HT-29 (cell line): Measurements from ENCODE around the gene FABP1. TPM values are rescaled to one million over a fixed set of nuclear protein-coding genes. Genes with fewer than 3 reads are reported as not detected.

Experiments
- DNase-seq: peaks from one replicate; pipeline ENCODE4 v3.0.0-alpha.2; 2015; ENCODE audit warnings: low spot score
- total RNA-seq: library from RNA; depleted of rRNA; stranded (reverse); fragments of >200 nt; shearing (Covaris generic); gene quantifications from 2 replicates; pipeline ENCODE4 v1.2.3, GENCODE V29; 2014

The FABP1 gene
- total RNA-seq, 1 experiment from 2014 or later, result not detected

DNA sequence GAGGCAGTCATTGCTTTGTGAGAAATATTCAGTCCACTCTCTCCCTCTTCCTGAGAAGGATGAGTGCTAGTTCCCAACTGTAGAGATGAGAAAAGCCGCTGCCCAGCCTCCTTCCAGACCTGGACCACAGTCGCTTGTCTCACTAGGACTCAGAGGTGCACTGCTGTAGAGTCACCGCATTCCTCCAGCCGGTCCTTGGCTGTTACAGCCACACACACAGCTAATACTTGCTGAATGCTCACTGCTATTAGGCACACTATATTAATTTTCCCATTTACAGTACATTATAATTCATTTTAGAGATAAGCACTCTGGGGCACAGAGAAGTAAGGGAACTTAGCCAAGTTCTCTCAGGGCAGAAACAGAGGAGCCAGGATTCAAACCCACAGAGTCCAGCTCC lies 10.0 kb upstream of the FABP1 start:
- DNase-seq, result no peak

DNA sequence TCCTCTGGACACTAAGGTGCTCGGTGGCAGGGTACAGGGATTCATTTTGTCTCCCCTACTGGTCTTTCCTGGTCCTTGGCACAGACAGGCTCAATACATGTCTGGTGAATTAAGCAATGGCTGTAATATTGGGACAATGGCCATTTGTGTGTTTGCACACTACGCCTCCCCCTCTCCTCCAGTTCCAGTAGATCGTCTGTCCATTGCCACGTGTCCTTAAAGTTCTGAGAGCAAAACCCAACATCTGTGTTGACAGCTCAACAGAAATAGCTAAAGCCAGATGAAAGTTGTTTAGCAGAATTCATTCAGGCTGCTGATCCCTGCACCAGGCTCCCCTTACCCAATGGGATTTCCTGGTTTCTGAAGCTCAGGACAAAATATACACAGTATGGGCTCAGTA lies 9.0 kb upstream of the FABP1 start:
- no peak for DNase-seq

DNA sequence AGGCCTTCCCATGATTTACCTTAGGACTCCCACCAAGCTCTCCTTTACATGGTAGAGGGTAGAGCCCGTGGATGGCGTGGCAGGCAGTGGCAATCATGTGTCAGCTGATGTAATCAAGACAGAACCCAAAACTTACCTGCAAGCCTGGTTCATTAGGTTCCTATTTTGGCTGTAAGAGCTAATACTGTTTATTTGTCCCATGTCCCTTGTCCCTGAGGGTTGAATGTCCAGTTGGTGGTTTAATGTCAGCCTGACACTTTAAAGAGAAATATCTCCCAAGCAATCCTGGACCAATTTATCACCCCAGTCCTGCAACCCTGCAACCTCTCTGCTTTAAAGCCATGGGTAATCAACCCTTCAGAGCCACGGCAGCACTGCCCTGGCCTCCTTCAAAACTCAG lies 6.0 kb upstream of the FABP1 start:
- DNase-seq, result no peak

DNA sequence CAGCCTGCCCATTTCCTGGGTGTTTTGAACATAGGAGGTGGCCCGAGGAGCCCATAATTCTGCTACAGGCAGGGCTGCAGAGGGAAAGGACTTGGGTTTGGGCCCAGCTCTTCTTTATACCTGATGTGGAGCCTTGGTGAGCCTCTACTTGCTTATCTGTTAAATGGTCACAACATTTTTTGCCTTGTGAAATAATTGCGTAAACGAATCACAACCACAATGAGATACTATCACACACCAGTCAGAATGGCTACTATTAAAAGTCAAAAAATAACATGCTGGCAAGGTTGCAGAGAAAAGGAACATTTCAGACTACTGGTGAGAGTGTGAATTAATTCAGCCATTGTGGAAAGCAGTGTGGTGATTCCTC lies 4.1 kb upstream of the FABP1 start:
- no peak for DNase-seq

DNA sequence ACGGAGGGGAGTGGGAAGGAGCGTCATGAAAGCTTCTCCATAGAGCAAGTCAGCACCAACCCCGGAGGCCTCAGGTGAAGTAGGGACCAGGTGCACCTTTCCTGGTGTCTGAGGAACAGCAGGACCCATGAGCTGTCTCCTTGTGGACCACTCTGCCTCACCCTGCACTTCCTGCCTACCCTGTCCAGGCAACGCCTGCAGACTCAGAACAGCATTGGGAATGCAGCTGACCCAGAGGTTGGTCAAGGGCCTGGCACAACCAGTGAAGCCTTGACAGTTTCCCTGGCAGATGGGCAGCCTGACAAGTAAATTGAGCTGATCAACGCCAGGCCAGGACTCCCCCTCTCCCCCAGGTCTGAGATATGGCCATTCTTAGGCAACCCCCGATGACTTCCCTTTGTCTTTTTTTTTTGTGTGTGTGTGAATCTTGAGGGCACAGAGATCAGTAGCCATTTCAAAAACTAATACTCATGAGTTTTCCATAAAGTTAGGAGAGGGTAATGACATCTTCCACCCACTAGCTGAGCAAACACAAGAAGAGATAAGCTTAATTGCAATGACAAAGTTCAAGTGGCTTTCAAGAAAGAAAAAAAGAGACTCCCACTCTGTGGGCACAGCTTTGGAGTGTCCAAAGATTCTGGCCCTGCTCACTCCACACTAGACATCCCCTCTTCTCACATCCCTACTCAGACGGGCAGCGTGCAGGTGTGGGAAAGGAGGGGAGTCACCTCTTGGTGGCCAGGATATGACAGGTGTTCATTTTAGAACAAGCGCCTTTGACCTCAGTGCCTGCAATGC lies 3.5 kb upstream of the FABP1 start:
- no peak for DNase-seq

DNA sequence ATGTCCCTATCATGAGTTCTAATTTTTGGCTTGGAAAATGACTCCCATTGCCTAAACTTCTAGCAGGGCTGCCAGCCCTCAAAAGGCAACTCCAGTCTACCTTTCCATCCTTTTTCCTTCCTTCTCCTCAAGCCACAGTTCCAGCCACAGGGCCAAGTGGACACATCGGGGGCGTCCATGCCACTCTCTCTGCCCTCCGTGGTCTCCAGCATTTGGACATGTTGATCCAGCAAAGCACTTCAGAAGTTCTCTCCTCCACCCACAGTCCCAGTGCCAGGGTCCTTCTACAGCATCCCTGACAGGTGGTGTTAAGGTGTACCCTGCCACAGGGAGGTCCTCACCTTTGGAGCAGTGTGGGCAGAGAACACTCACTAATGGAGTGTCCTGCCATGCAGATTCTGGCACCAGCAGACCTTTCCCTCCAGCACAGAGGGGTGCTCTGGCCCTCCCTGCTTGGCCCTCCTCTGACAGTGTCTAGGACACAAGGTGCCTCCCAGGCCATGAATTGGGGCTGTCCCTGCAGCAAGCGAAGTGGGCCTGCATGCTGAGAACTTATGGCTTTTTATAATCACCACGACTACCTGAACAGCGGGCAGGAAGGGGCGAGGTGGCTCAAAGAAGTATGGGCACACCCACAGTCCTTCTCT lies 1.6 kb upstream of the FABP1 start:
- DNase-seq, result no peak

DNA sequence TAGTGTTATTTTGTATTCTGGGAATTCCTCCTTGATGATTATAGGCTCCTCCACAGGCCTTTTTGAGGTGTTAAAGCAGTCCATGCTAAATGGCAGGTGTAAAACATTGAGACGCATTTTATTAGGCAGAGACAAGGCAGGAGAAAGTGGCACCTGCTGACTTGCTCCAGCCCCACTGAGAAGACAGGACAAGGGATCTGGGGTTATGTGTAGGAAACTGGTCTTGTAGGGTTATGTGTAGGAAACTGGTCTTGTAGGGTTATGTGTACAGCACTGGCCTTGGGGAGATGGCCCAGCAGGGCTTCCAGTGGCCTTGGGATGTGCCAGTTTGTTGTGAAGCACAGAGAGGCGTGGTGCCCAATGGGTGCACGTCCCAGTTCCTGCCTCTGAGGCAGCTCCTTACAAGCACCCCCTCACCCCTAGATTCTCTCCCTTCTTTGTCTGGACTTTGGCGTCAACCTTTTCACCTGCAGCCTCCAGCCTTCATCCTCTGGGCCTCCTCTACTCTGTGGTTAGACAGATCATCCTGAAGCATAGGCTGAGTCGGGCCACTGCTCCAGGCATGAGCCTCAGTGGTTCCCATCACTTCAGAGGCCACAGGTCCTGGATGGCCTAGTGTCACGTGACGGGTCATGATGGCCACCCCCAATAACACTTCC lies 921 bp upstream of the FABP1 start:
- no peak for DNase-seq

DNA sequence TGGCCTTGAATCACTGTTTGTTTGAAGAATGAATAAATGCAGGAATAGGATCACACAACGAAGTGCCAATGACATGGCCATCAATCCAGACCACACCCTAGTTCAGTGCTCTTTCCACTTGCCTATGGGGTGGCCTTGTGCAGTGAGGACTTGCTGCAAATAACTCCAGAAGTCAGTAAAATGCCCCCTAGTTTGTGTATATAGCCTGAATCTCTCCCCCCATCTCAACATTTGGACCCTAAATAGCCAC lies 299 bp downstream of the FABP1 start:
- no peak for DNase-seq

DNA sequence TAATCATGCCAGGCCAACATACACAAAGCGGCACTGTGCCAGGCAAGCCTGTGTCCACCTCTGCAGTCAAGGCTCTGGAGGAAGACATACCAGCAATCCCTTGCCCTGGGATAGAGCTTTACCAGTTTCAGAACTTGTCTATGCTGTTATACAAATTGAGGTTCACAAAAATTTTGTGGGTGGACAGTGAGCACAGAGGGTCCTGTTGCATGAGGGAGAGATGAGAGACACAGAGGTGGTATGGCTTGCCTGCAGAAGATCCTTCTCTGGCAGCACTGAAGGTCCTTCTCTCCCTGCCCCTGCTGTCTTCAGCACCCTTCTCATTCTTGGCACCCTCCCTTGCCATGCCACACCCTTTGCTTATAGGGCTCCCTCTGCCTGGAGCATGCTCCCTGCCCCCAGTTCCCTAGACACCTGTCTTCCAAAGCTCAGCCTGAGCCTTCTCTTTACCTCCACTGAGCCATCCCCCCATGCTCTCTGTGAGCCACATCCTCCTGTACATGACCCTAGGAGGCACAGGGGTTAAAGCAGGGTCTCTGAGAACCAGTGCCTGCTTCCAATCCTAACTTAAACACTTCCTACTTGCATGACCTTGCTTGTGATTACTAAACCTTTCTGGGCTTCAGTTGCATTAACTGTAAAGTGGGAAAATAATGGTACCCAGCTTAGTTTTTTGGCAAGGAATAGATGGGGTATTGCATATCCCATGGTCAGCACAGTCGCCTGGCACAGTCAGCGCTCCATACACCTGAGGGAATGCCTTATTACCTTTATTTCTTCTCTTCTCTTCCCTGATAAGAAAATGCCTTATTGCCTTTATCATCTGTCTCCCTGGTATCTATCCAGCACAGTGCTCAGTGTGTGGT lies 857 bp downstream of the FABP1 start:
- no peak for DNase-seq

DNA sequence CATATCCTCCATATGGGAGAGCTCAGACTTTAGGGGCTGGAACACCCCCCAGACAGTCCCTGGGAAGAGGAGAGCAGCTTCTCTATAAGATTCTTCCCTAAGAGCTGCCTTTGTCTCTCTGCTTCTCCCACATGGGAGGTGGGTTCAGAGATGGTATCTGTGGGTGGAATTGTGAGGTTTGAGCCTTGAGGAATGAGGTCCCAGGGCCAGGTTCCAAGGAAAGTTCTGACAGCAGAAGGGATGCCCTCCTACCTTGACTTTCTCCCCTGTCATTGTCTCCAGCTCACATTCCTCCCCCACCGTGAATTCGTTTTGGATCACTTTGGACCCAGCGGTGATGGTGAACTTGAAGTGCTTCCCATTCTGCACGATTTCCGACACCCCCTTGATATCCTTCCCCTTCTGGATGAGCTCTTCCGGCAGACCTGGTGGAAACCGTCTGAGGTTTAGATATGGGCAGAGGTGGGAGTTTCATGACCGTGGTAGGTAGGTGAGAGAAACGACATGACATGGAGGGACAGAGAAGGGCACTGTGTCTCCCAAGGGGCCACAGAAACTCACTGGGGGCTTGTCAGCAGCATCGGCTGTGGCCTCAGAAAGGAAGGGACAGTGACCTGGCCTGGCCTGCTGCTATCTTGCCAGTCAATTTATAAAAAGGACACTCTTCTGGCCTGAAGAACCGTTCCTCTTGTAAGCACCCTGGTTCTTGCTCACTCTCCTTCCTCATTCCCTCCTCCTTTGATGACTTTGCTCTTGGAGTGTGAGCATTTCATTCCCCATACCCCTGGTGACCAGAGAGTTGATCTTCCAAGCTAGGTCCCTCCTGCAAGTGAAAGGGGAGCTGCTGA lies 1.7 kb downstream of the FABP1 start:
- no peak for DNase-seq

DNA sequence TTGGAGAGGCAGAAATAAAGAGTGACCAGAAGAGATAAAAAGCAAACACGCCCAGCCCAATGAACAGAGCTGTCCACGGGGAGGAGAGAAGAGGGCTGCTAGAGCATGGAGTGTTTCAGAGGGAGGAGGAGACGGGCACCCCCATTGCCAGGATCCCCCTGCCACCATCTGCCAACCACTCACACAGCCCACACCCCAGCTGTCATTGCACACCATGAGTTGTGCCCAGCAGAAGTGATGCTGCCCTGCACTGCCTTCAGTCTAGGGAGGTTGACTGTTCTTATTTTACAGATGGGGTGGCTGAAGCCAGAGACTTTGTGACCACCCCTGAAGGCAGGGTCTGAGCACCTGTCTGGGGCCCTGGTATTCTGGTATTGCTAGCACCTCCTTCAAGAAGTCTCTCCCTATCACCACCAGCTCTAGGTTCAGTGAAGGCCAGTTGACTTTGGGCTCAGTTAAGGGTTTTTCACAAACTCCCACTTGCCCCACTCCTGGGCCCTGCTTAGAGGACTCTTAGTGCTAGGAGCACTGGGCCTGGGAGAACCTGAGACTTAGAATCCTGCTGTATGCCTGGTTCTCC lies 2.4 kb downstream of the FABP1 start:
- DNase-seq, result no peak

DNA sequence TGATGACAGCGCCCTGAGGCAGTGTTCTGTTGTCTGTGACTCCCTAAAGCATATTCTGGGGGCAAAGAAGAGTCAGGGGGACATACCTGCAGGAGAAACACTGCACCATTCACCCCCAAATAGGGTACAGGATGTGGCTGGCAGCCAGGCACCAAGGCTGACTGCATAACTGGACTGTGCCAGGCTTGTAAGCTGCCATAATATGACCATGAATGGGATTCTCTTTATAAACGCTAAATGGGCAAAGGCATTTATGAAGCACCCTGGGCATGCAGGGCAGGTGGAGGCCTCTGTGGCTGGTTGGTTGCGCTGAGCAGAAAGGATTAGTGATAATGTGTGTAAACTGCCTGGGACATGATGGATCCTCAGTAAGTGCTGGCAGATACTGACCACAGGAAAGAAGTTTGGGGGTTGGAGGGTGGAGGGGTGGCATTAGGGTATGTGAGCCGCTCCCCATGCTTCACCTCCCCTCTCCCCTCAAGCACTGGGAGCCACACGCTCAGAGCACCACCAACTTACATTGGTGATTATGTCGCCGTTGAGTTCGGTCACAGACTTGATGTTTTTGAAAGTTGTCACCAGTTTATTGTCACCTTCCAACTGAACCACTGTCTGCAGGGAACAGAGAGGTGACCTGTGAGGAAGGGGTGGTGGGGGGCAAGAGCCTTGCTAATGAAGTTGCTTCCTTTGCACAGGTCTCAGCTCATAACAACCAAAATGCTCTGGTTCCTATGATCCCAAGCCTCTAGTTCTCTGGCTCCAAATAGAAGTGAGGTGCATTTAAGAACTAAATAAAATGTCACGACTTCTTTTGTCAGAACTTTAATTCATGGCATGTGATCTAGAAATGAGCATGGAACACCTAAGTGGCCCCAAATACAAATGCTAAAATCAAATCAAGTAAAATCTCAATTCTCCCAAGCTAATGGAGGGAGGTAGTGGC lies 3.6 kb downstream of the FABP1 start:
- DNase-seq, result no peak

DNA sequence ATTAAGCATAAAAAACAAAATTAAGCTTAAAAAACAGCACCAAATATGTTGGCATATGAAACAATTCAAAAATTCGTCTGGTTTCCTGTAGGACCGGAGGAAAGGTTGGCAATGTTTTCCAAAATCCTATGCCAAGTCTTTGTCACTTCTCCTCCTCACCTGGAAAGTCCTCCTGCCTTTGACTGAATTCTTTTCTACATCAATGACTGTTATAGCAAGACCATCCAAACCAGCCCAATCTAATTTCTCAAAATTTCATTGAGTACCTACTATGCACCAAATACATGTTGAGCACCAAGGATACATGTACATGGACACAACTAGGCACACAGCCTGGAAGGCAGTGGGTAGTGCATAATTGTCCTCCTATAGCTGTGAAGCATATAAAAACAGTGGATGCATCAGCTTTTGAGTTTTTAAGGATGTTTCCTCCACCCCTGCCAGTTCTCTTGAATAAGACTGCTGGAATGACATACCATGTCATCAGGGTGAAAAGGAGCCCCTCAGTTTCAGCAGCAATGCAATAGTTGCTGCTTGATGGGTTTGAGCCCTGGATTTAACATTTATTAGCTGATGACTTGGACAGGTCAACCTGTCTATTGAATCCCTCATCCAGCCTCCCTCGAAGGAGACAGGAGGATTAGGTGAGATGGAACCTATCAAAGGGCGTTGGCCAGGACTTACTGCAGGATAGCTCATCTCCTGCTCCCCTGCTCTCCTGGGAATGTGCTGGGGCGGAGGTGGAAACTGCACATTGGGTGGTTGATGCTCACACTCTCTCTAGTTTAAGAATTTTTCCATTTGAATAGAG lies 4.5 kb downstream of the FABP1 start:
- no peak for DNase-seq

DNA sequence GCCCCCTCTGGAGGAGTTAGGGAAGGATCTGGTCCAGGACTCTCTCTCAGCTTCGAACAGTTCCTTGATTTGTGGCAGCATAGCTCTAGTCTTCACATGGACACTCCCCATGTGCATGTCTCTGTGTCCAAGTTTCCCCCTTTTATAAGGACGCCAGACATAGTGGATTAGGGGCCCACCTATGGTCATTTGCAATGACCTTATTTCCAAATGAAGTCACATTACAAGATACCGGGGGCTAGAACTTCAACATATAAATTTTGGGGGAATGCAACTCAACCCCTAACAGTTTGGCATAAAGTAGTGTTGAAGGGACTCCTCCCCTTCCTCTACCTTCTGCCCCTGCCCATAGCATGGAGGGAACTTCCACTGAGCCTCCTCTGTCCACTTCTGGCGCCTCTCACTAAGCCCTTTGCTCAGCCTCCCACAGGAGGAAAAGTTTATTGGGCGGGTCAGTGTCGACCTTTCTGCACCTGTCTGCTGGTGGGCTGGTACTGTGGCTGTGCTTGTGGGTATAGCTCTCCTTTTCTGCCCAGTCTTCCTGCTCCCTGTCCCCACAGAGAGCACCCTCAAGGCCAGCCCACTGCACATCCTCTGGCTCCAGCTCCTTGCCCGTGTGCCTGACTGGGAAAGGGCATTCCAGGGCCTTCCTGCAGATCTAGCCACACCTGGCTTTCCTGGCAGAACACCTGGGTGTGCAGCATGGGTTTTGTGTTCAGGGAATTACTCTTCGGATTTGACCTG lies 5.5 kb downstream of the FABP1 start:
- no peak for DNase-seq

DNA sequence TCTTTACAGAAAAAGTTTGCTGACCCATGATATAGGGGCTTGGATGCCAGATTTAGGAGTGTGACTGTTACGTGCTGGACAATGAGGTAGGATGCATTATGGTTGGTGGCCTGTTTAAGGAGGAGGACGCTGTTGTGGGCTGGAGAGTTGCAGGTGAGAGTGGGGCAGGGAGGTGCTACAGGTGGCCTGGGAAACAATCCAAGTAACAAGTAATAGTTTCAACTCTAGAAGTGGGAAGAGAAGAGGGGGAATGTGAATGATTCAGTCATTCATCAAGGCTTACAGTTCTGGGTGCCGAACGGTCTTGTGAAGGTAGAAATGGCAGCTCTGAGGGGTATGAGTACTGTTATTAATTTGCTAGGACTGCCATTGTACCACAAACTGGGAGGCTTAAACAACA lies 6.2 kb downstream of the FABP1 start:
- no peak for DNase-seq

DNA sequence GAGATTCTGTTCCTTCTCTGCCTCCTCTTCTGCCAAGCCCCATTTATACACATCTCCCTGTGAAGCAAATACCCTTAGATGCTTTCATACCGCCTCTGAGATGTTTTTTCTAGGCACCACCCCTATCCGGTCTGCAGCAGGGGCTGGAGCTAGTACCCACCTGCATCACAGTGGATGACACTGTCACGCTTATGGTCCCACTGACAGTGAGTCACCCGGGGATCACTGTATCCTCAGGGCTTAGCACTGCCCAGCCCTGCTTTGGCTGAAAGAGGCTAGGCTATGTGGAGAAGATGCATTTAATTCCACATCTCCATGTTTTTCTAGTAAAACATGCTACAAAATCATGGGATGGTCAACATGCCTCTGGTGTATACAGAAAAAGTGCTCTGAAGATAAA lies 9.9 kb downstream of the FABP1 start:
- no peak for DNase-seq

DNA sequence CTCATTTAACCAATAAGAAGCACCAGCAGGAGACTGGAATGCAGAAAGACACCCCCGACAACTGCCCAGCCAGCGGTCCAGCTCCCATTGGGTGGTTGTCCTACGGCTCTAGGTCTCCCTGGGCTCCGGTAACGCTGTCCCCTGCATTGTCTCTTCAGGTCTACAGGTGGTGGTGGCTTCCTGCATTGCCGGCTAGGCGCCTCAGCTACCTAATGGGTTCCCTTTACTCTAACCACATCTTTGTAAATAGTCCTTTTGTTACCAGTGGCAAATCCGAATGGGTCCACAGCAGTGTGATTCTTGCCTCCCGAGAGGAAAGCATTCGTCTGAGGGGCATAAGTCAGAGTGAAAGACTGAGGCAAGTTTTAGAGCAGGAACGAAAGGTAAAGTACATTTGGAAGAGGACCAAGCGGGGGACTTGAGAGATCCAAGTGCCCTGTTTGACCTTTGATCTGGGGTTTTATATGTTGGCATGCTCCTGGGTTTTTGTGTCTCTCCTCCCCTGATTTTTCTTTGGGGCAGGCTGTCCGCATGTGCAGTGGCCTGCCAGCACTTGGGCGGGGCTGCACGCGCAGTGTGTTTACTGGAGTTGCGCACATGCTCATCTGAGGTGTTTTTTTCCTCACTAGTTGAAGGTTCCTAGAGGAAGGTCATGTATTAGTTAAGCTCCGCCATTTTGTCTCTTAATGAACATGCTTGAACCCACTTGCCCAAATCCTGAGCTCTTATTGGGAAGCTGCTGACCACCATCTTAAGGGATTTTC lies 11.0 kb downstream of the FABP1 start:
- no peak for DNase-seq
